ENCODE data around the gene KAZN.

KAZN gene

DNA sequence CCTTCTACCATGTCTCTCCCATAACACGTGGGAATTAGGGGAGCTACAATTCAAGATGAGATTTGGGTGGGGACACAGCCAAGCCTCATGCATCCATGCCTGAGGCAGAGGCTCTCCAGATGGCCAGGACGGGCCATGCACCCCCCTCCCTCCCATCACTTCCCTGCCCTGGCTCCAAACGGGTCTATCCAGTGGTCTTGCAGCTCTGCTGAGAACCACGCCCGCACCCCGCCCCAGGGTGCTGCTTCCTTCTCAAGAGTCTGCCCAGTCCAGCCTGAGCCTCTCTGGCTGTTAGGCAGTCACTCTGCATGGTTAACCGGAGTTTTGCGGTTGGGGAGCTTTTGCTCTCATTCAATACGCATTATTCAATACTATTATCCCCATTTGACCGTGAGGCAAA, 423.6 kb downstream of the KAZN start:
- ATAC-seq (ENCODE audit: low read depth) (no peak), DNase-seq (ENCODE audit: low spot score in 2 of 2) (no peak)
- Mint-ChIP-seq H3K4me3 (no peak overlapping the region), H3K4me1 (no peaks in the 10 kb centered on the region), H3K27me3 (peaks cover 6% of the 10 kb centered on the region), H3K9me3 (no peaks in the 10 kb centered on the region), H3K36me3 (no peaks in the 10 kb centered on the region), H3K27ac (no peak overlapping the region)

DNA sequence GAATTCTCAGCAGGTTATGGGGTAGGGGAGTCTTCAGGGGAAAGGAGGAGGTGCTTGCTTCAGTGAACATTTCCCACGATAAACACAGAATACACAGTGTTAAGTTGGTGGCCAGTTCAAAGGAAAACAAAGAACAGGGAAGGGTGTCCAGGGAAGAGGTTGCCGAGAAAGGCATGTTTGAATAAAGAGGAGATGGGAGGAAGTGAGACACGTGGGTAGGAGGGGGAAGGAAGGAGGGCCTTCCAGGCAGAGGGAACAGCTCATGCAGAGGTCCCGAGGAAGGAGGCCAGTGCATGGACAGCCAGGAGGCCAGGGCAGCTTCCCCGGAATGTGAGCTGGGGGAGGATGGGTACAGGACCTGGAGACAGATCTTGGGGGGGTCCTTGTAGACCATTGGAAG, 424.7 kb downstream of the KAZN start:
- ATAC-seq (ENCODE audit: low read depth) = no peak
- Mint-ChIP-seq H3K27ac (no peak overlapping the region), H3K9me3 (no peaks in the 10 kb centered on the region), H3K36me3 (no peaks in the 10 kb centered on the region), H3K4me1 (no peaks in the 10 kb centered on the region), H3K4me3 (no peak overlapping the region), H3K27me3 (peaks cover 6% of the 10 kb centered on the region)
- no peak for DNase-seq (ENCODE audit: low spot score in 2 of 2)

DNA sequence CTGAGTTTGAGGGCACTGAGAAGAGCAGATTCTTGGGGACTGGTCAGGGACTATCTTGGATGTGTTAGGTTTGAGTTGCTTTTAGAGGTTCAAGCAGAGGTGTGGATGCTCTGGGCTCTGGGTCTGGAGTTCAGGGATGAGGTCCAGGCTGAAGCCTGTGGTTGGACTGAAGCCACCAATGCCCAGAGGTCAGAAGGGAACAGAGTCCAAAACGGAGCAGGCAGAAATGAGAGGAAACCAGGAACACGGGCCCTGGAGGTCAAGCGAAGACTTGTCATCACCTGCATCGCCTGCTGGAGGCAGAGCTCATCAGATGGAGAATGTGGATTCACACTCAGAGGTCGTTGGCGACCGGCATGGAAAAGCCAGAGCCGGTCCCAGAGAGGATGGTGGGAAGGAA, 425.5 kb downstream of the KAZN start:
- Mint-ChIP-seq H3K9me3 (no peaks in the 10 kb centered on the region), H3K27ac (no peak overlapping the region), H3K27me3 (peaks cover 7% of the 10 kb centered on the region), H3K4me3 (no peak overlapping the region), H3K4me1 (no peaks in the 10 kb centered on the region), H3K36me3 (no peaks in the 10 kb centered on the region)
- DNase-seq (ENCODE audit: low spot score in 2 of 2) = no peak
- no peak for ATAC-seq (ENCODE audit: low read depth)

DNA sequence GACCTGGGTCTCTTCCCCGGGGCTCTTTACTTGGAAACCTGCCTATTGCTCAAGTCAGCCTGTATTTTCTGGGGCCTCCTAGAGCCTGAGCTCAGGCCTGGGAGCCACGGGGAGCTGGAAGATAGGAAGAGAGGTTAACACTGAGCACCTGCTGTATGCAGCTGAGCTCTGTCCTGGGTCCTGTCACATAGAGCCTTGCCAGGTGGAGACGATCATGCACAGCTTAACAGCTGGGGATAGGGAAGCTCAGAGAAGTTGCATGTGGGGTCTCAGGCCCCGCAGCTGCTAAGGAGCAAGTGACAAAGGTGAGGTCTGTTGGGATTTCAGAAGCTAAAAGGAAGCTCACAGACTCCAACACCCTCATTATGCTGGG, 427.6 kb downstream of the KAZN start:
- Mint-ChIP-seq H3K4me3 (no peak overlapping the region), H3K4me1 (no peaks in the 10 kb centered on the region), H3K9me3 (no peaks in the 10 kb centered on the region), H3K27me3 (peaks cover 6% of the 10 kb centered on the region), H3K36me3 (no peaks in the 10 kb centered on the region), H3K27ac (no peak overlapping the region)
- ATAC-seq (ENCODE audit: low read depth) = no peak
- DNase-seq (ENCODE audit: low spot score in 2 of 2) = no peak

DNA sequence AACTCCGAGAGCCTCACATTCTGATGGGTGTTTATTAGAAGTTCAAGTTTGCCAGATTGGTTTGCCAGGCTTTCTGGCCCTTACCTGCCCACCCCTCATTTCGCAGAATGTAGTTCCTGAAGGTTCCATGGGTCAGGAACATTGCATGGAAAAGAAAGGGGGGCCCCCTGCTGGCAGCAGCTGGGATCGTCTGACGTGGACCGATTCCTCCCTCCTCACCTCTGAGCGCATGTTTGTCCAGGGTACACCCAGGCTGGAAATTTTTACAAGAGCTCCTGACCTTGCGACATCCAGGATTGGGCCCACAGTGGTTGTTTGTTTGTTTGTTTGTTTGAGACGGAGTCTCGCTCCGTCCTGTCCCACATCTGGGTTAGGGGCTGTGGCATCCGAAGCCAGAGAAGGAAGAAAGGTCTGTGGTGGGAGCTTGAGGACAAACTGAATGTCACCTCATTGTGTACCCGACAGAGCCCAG, 429.1 kb downstream of the KAZN start:
- DNase-seq (ENCODE audit: low spot score in 2 of 2) = no peak
- Mint-ChIP-seq H3K27ac (no peak overlapping the region), H3K9me3 (no peaks in the 10 kb centered on the region), H3K4me1 (no peaks in the 10 kb centered on the region), H3K36me3 (no peaks in the 10 kb centered on the region), H3K4me3 (no peak overlapping the region), H3K27me3 (peaks cover 6% of the 10 kb centered on the region)
- no peak for ATAC-seq (ENCODE audit: low read depth)

DNA sequence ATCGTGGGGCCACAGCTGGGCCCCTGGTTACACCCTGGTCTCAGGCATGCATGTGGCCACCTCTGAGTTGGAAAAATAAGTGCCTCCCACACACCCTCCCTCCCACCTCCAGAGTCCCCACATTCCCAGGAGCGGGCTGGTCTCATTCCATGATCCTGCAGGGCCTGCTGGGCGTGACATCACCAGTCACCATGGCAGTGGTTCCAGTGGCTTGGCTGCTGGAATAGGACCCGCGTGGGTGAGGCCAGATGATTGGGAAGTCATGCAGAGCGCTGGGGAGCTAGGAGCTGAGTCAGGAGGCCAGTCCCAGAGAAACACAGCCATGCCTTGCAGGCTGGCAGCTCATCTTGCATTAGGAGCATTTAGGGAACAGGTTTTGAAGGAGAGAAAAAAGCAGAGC, 429.6 kb downstream of the KAZN start:
- Mint-ChIP-seq H3K4me3 (no peak overlapping the region), H3K27me3 (peaks cover 4% of the 10 kb centered on the region), H3K9me3 (no peaks in the 10 kb centered on the region), H3K4me1 (no peaks in the 10 kb centered on the region), H3K27ac (no peak overlapping the region), H3K36me3 (no peaks in the 10 kb centered on the region)
- no peak for ATAC-seq (ENCODE audit: low read depth)
- no peak for DNase-seq (ENCODE audit: low spot score in 2 of 2)

DNA sequence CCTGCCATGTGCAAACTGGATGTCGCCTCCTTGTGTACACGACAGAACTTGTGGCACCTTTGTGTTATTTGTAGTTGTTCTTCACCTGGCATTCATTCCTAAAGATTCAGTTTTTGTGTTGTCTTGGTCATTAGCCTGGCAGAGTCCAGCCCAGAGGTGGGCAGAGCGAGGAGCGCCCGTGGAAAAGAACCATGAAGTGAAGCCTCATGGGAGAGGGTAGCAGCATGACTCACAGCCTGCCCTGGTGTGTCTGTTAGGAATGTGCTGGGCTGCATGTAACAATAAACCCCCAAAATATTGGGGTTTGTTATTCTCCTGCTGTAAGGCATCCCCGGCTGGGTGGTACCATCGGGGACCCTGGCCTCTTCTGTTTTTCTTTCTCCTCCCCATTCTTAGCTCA, 430.1 kb downstream of the KAZN start:
- Mint-ChIP-seq H3K9me3 (no peaks in the 10 kb centered on the region), H3K27ac (no peak overlapping the region), H3K4me3 (no peak overlapping the region), H3K36me3 (no peaks in the 10 kb centered on the region), H3K27me3 (peaks cover 2% of the 10 kb centered on the region), H3K4me1 (peaks cover 2% of the 10 kb centered on the region)
- ATAC-seq (ENCODE audit: low read depth) (no peak), DNase-seq (ENCODE audit: low spot score in 2 of 2) (no peak)

DNA sequence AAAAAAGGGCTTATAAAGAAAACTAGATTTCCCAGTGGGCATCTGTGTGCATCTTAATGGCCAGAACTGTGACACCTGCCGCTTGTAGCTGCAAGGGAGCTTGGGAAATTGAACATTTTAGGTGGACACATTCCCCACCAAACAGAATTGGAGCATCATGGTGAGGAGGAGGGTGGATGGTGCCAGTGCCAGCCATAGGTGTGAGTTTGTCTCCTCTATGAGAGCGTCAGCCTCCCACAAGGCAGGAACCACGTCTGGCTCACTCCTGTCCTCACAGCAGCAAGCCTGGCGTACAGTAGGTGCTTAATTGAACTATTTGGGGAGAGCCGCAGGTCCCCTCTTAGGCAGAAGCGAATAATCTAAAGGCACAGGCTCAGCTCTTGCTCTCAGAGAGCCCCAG, 430.6 kb downstream of the KAZN start:
- DNase-seq (ENCODE audit: low spot score in 2 of 2) = no peak
- Mint-ChIP-seq H3K9me3 (no peaks in the 10 kb centered on the region), H3K4me1 (peaks cover 2% of the 10 kb centered on the region), H3K4me3 (no peak overlapping the region), H3K27me3 (peaks cover 2% of the 10 kb centered on the region), H3K27ac (no peak overlapping the region), H3K36me3 (no peaks in the 10 kb centered on the region)
- ATAC-seq (ENCODE audit: low read depth) = no peak

DNA sequence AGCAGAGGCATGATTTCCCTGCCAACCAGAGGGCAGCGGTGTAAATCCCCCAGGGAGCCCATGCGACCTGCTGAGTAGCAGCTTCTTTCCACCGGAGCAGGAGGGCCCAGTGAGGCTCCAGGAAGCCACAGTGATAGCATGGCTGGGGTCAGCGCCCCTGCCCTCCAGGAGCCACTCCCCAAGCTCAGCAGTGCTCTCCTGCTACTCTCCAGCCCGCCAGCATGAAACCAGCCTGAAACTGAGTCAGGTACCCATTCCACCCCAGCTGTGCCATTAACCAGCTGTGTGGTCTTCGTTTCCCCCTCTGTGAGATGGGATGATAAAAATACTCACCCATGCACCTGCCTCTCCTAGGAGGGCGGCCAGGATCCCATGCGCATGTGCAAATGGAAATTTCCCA, 431.3 kb downstream of the KAZN start:
- Mint-ChIP-seq H3K9me3 (no peaks in the 10 kb centered on the region), H3K4me3 (no peak overlapping the region), H3K36me3 (no peaks in the 10 kb centered on the region), H3K27ac (no peak overlapping the region), H3K27me3 (peaks cover 2% of the 10 kb centered on the region), H3K4me1 (peaks cover 2% of the 10 kb centered on the region)
- DNase-seq (ENCODE audit: low spot score in 2 of 2) (no peak), ATAC-seq (ENCODE audit: low read depth) (no peak)

DNA sequence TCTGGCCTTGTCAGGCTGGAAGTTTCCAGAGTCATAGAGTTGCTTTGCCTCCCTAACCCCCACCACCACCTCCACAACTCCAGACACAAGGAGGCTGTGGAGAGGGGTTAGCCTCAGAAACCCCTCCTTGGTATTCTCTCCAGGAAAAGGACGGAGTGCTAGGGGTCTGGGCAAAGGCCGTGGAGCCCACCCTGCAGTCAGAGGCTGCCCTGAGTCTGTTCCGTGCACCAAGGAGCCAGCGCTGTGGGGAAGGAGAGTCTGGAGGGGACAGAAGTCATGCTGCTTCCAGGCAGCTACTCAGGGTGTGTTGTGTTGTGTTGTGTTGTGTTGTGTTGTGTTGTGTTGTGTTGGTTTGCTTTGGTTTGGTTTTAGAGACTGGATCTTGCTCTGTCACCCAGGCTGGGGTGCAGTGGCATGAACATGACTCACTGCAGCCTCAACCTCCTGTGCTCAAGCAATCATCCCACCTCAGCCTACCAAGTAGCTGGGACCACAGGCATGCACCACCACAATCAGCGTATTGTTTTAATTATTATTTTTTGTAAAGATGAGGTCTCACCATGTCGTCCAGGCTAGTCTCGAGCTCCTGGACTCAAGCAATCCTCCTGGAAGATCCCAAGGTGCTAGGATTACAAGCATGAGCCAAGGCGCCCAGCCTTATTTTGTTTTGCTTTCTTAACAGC, 432.9 kb downstream of the KAZN start:
- Mint-ChIP-seq H3K9me3 (no peaks in the 10 kb centered on the region), H3K36me3 (no peaks in the 10 kb centered on the region), H3K4me1 (peaks cover 2% of the 10 kb centered on the region), H3K27me3 (peaks cover 3% of the 10 kb centered on the region), H3K4me3 (no peak overlapping the region), H3K27ac (no peak overlapping the region)
- no peak for DNase-seq (ENCODE audit: low spot score in 2 of 2)
- no peak for ATAC-seq (ENCODE audit: low read depth)

DNA sequence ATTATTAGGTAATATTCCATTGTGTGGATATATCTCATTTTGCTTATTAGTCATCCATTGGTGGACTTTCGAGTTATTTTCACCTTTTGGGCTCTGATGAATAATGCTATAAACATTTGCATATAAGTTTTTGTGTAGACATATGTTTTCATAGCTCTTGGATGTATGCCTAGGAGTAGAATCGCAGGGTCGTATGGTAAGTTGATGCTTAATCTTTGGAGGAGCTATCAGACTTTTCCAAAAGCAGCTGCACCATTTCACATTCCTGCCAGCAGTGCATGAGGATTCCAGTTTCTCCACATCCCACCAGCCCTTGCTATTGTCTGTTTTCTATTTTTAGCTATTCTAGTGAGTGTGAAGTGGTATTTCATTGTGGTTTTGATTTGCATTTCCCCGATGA, 434.8 kb downstream of the KAZN start:
- ATAC-seq (ENCODE audit: low read depth) = no peak
- H3K9me3 Mint-ChIP-seq = no peaks in the 10 kb centered on the region
- peaks cover 2% of the 10 kb centered on the region for H3K27me3 Mint-ChIP-seq

DNA sequence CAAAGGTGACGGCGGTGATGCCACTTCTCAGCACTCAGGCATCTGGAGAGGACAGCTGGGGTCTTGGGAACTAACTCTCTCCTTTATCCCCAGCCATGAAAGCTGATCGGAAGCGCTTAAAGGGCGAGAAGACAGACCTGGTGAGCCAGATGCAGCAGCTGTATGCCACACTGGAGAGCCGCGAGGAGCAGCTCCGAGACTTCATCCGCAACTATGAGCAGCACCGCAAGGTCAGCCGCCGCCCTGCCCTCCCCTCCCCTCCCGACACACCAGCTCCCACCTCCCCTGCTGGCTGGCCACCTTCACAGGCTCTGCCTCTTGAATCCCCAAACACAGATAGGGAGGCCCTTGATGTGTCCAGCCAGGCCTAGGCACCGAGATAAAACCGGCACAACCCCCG, 436.2 kb downstream of the KAZN start:
- Mint-ChIP-seq H3K4me3 (no peak overlapping the region), H3K27me3 (peaks cover 1% of the 10 kb centered on the region), H3K9me3 (no peaks in the 10 kb centered on the region), H3K4me1 (peaks cover 2% of the 10 kb centered on the region), H3K27ac (no peak overlapping the region), H3K36me3 (no peaks in the 10 kb centered on the region)
- ATAC-seq (ENCODE audit: low read depth) (no peak), DNase-seq (ENCODE audit: low spot score in 2 of 2) (no peak)

More for the DNA sequence above, 434.8 kb downstream of the KAZN start:
- DNase-seq (ENCODE audit: low spot score in 2 of 2) = no peak
- Mint-ChIP-seq H3K4me1 (peaks cover 2% of the 10 kb centered on the region), H3K27ac (no peak overlapping the region), H3K36me3 (no peaks in the 10 kb centered on the region), H3K4me3 (no peak overlapping the region)

DNA sequence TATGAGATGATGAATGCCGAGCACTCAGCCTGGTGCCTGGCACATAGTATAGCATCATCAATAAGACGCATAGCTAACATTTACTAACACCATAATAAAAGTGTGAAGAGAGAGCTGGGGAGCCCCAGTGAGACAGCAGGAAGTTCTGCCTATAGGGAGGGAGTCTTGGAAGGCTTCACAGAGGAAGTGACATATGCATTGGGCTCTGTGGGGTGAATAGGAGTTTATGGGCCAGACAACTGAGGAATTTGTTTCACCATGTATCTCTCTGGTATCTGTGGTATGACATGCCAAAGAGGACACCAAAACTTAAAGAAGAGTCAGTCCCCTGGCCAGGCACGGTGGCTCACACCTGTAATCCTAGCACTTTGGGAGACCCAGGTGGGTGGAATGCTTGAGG, 436.8 kb downstream of the KAZN start:
- Mint-ChIP-seq H3K27ac (no peak overlapping the region), H3K4me3 (no peak overlapping the region), H3K9me3 (no peaks in the 10 kb centered on the region), H3K4me1 (peaks cover 2% of the 10 kb centered on the region), H3K27me3 (peaks cover 1% of the 10 kb centered on the region), H3K36me3 (no peaks in the 10 kb centered on the region)
- ATAC-seq (ENCODE audit: low read depth) = no peak
- no peak for DNase-seq (ENCODE audit: low spot score in 2 of 2)

DNA sequence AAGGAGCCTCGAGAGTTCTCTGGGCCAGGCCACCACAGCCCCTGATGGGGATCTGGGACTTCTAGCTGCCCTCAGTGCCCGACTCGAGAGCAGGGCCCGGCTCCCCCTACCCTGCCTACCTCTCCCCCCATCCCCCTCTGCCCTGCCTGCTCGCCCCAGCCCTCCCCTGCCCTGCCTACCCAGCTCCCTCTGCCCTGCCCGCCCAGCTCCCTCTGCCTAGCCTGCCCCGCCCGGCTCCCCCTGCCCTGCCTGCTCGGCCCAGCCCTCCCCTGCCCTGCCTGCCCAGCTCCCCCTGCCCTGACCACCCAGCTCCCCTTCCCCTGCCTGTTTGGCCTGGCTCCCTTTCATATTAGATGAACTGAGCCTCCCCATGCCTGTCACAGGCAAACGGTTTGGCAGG, 437.6 kb downstream of the KAZN start:
- Mint-ChIP-seq H3K9me3 (no peaks in the 10 kb centered on the region), H3K4me3 (no peak overlapping the region), H3K27ac (no peak overlapping the region), H3K36me3 (no peaks in the 10 kb centered on the region), H3K4me1 (peaks cover 2% of the 10 kb centered on the region), H3K27me3 (peaks cover 1% of the 10 kb centered on the region)
- DNase-seq (ENCODE audit: low spot score in 2 of 2) = no peak
- ATAC-seq (ENCODE audit: low read depth) = no peak

DNA sequence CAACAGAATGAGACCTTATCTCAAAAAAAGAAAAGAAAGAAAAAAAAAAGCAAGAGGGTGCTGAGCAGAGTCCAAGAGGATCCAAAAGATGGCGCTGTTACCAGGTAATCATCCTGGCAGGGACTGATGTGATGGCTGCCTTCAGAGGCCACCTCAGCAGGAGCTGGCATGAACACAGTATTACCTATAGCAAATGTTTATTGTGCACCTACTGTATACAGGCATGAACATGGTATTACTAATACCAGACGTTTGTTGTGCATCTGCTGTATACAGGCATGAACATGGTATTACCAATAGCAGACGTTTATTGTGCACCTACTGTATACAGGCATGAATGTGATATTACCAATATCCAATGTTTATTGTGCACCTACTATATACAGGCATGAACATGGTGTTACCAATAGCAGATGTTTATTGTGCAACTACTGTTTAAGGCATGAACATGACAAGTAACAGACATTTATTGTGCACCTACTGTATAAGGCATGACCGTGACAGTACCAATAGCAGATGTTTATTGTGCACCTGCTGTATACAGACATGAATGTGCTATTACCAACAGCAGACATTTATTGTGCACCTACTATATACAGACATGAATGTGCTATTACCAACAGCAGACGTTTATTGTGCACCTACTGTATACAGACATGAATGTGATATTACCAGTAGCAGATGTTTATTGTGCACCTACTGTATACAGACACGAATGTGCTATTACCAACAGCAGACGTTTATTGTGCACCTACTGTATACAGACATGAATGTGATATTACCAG, 439.9 kb downstream of the KAZN start:
- ATAC-seq (ENCODE audit: low read depth) = peak; percentile 45
- no peak overlapping the region for H3K4me3 Mint-ChIP-seq
- no peak for DNase-seq (ENCODE audit: low spot score in 2 of 2)
- no peaks in the 10 kb centered on the region for H3K9me3 Mint-ChIP-seq
- peaks cover 2% of the 10 kb centered on the region for H3K4me1 Mint-ChIP-seq
- no peak overlapping the region for H3K27ac Mint-ChIP-seq
- peaks cover 1% of the 10 kb centered on the region for H3K27me3 Mint-ChIP-seq
- no peaks in the 10 kb centered on the region for H3K36me3 Mint-ChIP-seq

Measured in memory B cell (primary cell).